Measurements from ENCODE around the gene CD163.
A peak's percentile ranks its signal among the peaks of the same experiment; 100 is the strongest.
"Not testable (repeated sequence)": the region's sequence is repeated elsewhere in the genome, so short reads cannot be mapped to it uniquely, and the experiment has no call there.

Gene CD163

GRCh38 chr12:7503686-7504415 lies at the start of gene CD163:
Gene CD163, minus strand, starts transcription at chr12:7503777. Its CDS starts 87 bp downstream, at chr12:7503690.
- no peak for DNase-seq (ENCODE audit: low spot score)

- DNase-seq (ENCODE audit: low spot score): no peak
These were observed 39.2 kb upstream of the CD163 start for GRCh38 chr12:7542813-7543212.

- no peak for DNase-seq (ENCODE audit: low spot score)
These were observed 38.5 kb upstream of the CD163 start for GRCh38 chr12:7542046-7542445.

GRCh38 chr12:7514416-7514815 lies 10.8 kb upstream of the CD163 start:
- no peak for DNase-seq (ENCODE audit: low spot score)

DNA sequence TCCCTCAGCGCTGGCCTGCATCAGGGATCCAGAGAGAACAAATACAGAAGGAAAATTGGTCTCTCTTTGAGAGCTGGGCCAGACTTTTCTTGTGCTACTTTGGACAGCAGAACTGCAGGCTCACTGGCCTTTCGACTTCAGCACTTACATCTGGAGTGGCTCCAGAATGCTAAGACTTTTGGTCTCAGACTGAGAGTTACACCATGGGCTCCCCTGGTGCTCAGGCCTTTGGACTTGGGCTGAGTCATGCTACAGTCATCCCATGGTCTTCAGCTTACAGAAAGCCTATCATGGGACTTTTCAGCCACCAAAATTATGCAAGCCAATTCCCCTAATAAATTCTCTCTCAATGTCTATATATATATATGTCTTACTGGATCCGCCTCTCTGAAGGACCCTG lies 9.0 kb upstream of the CD163 start:
- DNase-seq (ENCODE audit: low spot score): peak; percentile 29

- DNase-seq (ENCODE audit: low spot score): not testable (repeated sequence)
These were observed 6.4 kb upstream of the CD163 start for GRCh38 chr12:7509793-7510470.

DNA sequence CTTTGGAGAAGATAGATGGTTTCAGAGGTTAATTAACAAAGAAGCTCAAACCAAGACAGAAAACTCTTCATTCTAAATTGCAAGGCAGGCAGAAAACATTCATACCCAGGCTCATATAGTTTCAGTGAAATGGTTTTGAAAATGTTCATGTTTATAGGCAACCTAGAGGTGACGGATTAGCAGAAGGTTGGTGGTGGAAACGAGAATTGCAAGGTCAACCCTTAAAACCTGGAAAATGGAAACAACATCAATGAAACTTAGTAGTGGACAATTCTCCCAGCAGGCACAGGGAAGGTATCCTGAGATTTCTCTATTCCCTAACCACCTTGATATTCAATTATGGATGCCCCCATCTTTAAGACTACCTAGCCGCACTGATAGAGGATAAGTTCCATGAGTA lies 965 bp downstream of the CD163 start:
- DNase-seq (ENCODE audit: low spot score): no peak

- DNase-seq (ENCODE audit: low spot score): peak; percentile 45
These were observed 2.5 kb downstream of the CD163 start for GRCh38 chr12:7501031-7501588.

GRCh38 chr12:7499636-7500035 lies 3.9 kb downstream of the CD163 start:
- DNase-seq (ENCODE audit: low spot score): no peak

DNA sequence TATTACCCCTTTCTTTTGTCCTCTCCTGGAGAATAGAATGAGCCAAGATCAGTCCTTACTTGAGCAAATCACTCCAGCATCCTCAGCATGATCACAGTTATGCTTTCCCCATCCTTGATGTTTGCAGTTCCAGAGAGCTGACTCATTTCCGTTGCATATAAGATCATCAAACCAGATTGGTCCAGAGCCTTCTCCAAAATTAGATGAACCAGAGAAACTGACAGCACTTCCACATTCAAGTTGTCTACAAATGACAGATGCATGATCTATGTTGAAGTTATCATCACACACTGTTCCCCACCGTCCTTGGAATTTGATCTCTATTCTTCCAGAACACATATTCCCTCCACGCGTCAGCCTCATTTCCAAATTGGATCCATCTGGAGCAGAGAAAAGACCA lies 4.8 kb downstream of the CD163 start:
- no peak for DNase-seq (ENCODE audit: low spot score)

DNA sequence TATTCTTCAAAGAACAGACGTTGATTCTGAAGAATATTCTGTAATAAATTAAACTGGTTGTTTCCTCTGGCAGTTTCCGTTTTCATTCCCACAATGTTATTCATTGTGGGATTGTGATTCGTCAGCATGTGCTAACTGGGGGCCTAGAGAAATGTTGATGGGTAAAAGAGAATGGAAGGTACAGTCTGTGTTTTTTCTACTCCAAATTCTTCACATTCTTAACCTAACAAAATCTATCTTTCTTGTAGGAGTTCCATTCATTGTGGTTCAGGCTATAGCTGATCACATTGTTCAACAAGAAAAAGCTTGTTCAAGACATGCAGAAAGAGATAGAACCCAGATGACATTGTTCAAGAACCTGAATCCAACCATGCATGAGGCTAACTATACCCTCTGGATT lies 5.9 kb downstream of the CD163 start:
- DNase-seq (ENCODE audit: low spot score): no peak

DNA sequence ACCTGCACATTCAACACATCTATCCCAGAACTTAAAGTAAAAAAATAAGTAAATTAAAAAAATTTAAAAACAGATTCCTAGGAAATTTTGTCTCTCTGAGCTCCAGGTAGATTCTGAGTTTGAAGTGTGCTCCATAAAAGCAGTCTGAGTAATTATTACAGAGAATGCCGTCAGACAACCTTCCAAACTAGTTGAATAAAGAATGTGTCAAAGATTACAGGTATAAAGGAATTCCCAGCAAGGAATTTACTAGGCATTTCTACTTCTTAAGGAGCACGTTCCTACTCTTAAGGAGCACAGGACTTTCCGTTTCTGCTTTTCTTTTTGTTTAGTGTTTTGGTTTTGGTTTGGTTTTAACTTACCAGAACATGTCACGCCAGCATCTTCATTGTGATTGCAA lies 7.1 kb downstream of the CD163 start:
- no peak for DNase-seq (ENCODE audit: low spot score)

- no peak for DNase-seq (ENCODE audit: low spot score)
These were observed 8.4 kb downstream of the CD163 start for GRCh38 chr12:7495136-7495535.

GRCh38 chr12:7493006-7493405 lies 10.6 kb downstream of the CD163 start:
- no peak for DNase-seq (ENCODE audit: low spot score)

DNA sequence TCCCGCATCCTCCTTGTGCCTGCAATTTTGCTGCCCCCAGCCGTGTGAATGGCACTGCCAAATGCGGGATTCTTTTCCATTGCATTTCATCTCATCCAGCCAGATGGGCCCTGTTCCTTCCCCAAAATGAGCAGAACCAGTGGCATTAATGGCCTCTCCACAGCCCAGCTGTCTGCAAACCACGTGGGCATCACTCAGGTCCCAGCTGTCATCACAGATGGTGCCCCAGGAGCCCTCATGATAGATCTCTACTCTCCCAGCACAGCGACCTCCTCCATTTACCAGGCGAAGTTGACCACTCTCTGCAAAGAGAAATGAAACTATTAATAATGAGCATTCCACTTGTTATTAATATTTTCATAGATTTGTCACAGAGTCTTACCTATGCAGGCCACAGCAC lies 17.1 kb downstream of the CD163 start:
- DNase-seq (ENCODE audit: low spot score): no peak

GRCh38 chr12:7485095-7485494 lies 18.5 kb downstream of the CD163 start:
- DNase-seq (ENCODE audit: low spot score): no peak

DNA sequence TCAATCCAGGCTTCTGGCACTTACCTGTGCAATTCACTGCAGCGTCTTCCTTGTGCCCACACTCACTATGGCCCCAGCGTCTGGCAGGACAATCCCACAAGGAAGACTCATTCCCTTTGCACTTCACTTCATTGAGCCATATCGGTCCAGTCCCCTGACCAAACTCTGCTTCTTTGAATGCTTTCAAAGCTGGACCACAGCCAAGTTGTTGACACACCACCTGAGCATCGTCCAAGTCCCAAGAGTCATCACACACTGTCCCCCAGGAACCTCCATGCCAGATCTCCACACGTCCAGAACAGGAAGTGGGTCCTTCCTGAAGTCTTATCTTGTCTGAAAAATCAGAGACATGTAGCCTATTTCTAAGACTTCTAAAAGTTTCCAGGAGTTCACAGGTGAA lies 20.2 kb downstream of the CD163 start:
- no peak for DNase-seq (ENCODE audit: low spot score)

DNA sequence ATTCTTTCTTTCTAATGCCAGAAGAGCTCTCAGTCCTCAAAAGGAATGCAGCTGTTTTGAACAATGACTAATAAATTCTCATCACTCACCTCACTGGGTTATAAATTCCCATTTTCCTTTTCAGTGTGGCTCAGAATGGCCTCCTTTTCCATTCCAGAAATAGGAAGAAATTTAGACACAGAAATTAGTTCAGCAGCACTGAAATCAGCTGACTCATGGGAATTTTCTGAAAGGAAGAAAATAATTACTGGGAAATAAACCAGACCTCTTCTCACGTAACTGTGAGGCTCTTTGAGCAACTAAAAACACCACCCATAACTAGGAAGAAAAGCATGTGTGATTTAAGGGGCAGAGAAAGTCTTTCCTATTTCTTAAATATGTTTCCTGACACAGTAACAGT lies 23.8 kb downstream of the CD163 start:
- no peak for DNase-seq (ENCODE audit: low spot score)

DNA sequence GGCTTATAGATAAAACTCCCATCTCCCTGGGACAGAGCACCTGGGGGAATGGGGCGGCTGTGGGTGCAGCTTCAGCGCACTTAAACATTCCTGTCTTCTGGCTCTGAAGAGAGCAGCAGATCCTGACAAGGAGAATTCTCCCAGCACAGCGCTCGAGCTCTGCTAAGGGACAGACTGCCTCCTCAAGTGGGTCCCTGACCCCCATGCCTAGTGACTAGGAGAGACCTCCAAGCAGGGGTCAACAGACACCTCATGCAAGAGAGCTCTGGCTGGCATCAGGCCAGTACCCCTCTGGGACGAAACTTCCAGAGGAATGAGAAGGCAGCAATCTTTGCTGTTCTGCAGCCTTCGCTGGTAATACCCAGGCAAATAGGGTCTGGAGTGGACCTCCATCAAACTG lies 31.5 kb downstream of the CD163 start:
- no peak for DNase-seq (ENCODE audit: low spot score)

DNA sequence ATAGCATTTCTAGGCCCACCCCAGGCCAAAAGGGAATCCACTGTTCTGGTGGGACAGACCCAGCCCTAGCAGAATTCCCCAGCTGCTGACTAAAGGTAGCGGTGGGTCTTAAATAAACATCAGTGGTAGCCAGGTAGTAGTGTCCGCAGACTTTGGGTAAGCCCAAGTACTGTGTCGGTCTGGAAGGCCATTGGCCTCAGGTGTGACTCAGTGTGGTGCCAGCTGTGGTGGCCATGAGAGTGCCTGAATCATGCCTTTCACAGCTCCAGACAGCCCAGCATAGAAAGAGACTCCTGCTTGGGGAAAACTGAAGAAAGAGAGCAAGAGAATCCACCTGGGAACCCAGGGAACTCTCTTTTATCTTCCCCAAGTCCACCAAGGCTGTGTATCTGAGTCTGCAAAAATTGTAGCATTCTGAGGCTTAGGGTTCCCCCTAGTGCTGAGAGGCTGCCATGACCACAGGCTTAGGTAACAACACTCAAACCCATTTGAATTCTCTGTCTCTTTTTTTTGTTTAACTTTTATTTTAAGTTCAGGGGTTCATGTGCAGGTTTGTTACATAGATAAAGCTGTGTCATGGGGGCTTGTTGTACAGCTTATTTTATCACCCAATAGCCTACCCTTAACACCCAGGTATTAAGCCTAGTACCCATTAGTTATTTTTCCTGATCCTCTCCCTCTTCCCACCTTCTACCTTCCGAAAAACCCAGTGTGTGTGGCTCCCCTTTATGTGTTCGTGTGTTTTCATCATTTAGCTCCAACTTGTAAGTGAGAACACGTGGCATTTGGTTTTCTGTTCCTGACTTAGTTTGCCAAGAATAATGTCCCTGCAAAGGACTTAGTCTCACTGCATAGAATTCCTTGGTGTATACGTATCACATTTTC lies 43.0 kb downstream of the CD163 start:
- peak; percentile 75 for DNase-seq (ENCODE audit: low spot score)

DNA sequence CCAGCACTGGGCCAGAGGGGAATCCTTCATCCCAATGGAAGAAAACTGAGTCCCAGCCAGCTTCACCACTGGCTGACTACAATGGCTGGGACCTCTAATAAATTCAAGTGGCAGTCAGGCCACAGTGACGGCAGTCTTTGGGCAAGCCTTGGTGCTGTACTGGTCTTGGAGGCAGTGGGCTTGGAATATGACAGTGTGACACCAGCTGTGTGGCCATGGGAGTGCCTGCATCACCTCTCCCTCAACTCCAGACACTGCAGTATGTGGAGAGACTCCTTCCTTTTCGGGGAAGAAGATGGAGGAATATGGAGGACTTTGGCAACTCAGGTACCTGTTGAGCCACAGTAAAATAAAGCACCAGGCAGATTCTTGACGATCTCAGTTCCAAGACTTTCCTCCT lies 43.6 kb downstream of the CD163 start:
- no peak for DNase-seq (ENCODE audit: low spot score)

DNA sequence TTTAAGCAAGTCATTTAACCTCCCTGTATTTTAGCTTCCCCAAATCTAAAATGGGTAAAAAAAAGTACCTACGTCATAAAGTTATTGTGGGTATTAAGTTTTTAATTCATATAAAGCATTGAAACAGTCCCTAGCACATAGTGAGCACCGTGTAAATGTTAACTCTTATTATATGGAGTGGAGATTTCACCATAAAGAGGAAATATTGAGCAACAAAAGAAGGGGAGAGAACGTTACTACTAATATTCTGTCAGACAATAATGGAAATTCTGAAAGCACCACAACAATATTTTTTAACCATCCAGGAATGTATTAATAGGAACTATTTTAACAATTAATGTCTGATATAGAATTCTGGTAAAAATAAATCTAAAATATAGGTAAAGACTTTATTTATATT lies 51.8 kb downstream of the CD163 start:
- DNase-seq (ENCODE audit: low spot score): no peak

DNA sequence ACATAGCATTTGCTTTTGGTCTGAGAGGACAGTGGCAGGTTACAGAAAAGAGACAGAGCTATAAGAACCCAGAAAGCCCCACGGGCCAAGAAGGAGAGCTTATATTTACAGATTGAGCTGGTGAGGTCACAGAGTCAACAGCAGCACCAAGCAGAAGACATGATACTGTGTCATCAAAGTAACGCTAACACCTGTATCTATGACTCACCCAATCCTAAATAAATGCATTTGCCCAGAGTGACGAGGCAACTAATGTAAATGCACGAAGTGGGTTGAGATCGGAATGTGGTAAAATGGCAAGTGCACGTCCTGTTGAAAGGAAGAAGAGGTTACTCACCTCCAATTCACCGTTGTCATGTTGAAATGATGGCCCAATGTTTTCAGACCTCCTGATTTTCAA lies 52.9 kb downstream of the CD163 start:
- DNase-seq (ENCODE audit: low spot score): peak; percentile 96

Measured in SW480 (cell line).